OCI-LY1 (cell line): ENCODE results near the gene CAMTA1.

Experiments used
- H2AFZ ChIP-seq: fragments of 200-600 bp; sonication (generic), shearing (Covaris generic); 2 replicates; pipeline ENCODE4 v1.6.0; 2014; ENCODE audit warnings: antibody characterized with exemption, mild to moderate bottlenecking, low read length
- H3F3A ChIP-seq: fragments of 200-600 bp; sonication (generic), shearing (Covaris generic); 2 replicates; pipeline ENCODE4 v1.6.0; 2014; ENCODE audit warnings: mild to moderate bottlenecking, antibody characterized with exemption, low read length, moderate library complexity; ENCODE audit not compliant: insufficient read depth
- H3K27ac ChIP-seq: fragments of 200-600 bp; sonication (generic); 2 replicates; pipeline ENCODE4 v1.5.1; 2014; ENCODE audit warnings: low read length, mixed run types, mild to moderate bottlenecking, low read depth; ENCODE audit not compliant: poor library complexity, severe bottlenecking
- H3K27me3 ChIP-seq: fragments of 200-600 bp; sonication (generic); 2 replicates; pipeline ENCODE4 v1.6.0; 2014; ENCODE audit warnings: antibody characterized with exemption, mild to moderate bottlenecking, low read length, moderate library complexity; ENCODE audit not compliant: insufficient read depth
- H3K36me3 ChIP-seq: fragments of 200-600 bp; sonication (generic); 2 replicates; pipeline ENCODE4 v1.6.1; 2014; ENCODE audit warnings: mild to moderate bottlenecking, antibody characterized with exemption, low read length, moderate library complexity, mixed read lengths; ENCODE audit not compliant: insufficient read depth
- H3K4me1 ChIP-seq: fragments of 200-600 bp; sonication (generic); 2 replicates; pipeline ENCODE4 v1.5.1; 2014; ENCODE audit warnings: mild to moderate bottlenecking, low read length, moderate library complexity; ENCODE audit not compliant: insufficient read depth, severe bottlenecking
- H3K4me2 ChIP-seq: fragments of 200-600 bp; sonication (generic), shearing (Covaris generic); 2 replicates; pipeline ENCODE4 v1.6.1; 2014; ENCODE audit warnings: low read length
- H3K4me3 ChIP-seq: fragments of 200-600 bp; sonication (generic); 2 replicates; pipeline ENCODE4 v1.5.1; 2014; ENCODE audit warnings: low read length, low read depth, mild to moderate bottlenecking, mixed read lengths; ENCODE audit not compliant: poor library complexity, severe bottlenecking
- H3K79me2 ChIP-seq: fragments of 200-600 bp; shearing (Covaris generic); 2 replicates; pipeline ENCODE4 v1.6.1; 2016; ENCODE audit warnings: mixed run types, low read length, mixed read lengths; ENCODE audit not compliant: insufficient read depth
- H3K9ac ChIP-seq: fragments of 200-600 bp; sonication (generic), shearing (Covaris generic); 2 replicates; pipeline ENCODE4 v1.6.1; 2014; ENCODE audit warnings: mild to moderate bottlenecking, low read length, mixed read lengths
- H3K9me2 ChIP-seq: fragments of 200-600 bp; sonication (generic), shearing (Covaris generic); 2 replicates; pipeline ENCODE4 v1.6.1; 2014; ENCODE audit warnings: low read depth, mild to moderate bottlenecking, low read length, mixed read lengths
- H3K9me3 ChIP-seq: fragments of 200-600 bp; shearing (Covaris generic); 2 replicates; pipeline ENCODE4 v1.6.1; 2014; ENCODE audit warnings: low read length, mixed read lengths
- H4K20me1 ChIP-seq: fragments of 200-600 bp; sonication (generic), shearing (Covaris generic); 2 replicates; pipeline ENCODE4 v1.6.0; 2016; ENCODE audit warnings: mild to moderate bottlenecking, low read length; ENCODE audit not compliant: insufficient read depth
- CTCF ChIP-seq: fragments of 200-600 bp; sonication (generic), shearing (Covaris generic); IDR thresholded peaks from 2 replicates; pipeline ENCODE4 v1.5.1; 2017; ENCODE audit warnings: mild to moderate bottlenecking, antibody characterized with exemption, low read length, moderate library complexity, mixed read lengths
- EZH2 ChIP-seq: fragments of 200-600 bp; sonication (generic), shearing (Covaris generic); IDR thresholded peaks from 2 replicates; pipeline ENCODE4 v1.8.0; 2017; ENCODE audit warnings: borderline replicate concordance, mixed run types, mild to moderate bottlenecking, antibody characterized with exemption, low read length, moderate library complexity, mixed read lengths

CAMTA1 gene

GRCh38 chr1:6914706-6915105 is 129.5 kb downstream of the CAMTA1 start:
- Histone ChIP-seq H3K27me3 (no peaks in the 10 kb centered on the region; the same call in 1 of the 2 replicates), H3K27ac (no peak overlapping the region), H3K9me3 (no peaks in the 10 kb centered on the region), H3K4me3 (no peak overlapping the region), H3K4me2 (no peak overlapping the region), H2AFZ (no peak overlapping the region), H3K9me2 (no peaks in the 10 kb centered on the region), H3K79me2 (no peaks in the 10 kb centered on the region), H3K36me3 (no peaks in the 10 kb centered on the region), H3F3A (no peaks in the 10 kb centered on the region), H3K9ac (no peak overlapping the region), H4K20me1 (no peaks in the 10 kb centered on the region), H3K4me1 (no peaks in the 10 kb centered on the region)
- no peak for TF ChIP-seq EZH2
- no peak for TF ChIP-seq CTCF

- H4K20me1 ChIP-seq: no peaks in the 10 kb centered on the region
- H3K4me1 ChIP-seq: no peaks in the 10 kb centered on the region
- no peak overlapping the region for H3K4me2 ChIP-seq
- H3K9ac ChIP-seq: no peak overlapping the region
- no peaks in the 10 kb centered on the region for H3K9me2 ChIP-seq
- H3K36me3 ChIP-seq: no peaks in the 10 kb centered on the region
- no peaks in the 10 kb centered on the region for H3F3A ChIP-seq
- TF ChIP-seq CTCF (no peak), EZH2 (no peak)
- H3K27ac ChIP-seq: no peak overlapping the region
- no peaks in the 10 kb centered on the region for H3K9me3 ChIP-seq
- no peak overlapping the region for H3K4me3 ChIP-seq
- H3K27me3 ChIP-seq: no peaks in the 10 kb centered on the region; the same call in 1 of the 2 replicates
- H2AFZ ChIP-seq: no peak overlapping the region
- H3K79me2 ChIP-seq: no peaks in the 10 kb centered on the region
These were observed 130.8 kb downstream of the CAMTA1 start for GRCh38 chr1:6915999-6916565.

GRCh38 chr1:6917067-6917466 is 131.8 kb downstream of the CAMTA1 start:
- no peaks in the 10 kb centered on the region for H3K36me3 ChIP-seq
- H3K9me3 ChIP-seq: no peaks in the 10 kb centered on the region
- no peaks in the 10 kb centered on the region for H4K20me1 ChIP-seq
- no peaks in the 10 kb centered on the region for H3K79me2 ChIP-seq
- no peak overlapping the region for H3K4me2 ChIP-seq
- no peak for TF ChIP-seq EZH2
- H3F3A ChIP-seq: no peaks in the 10 kb centered on the region
- H3K9me2 ChIP-seq: no peaks in the 10 kb centered on the region
- H3K4me1 ChIP-seq: no peaks in the 10 kb centered on the region
- H3K27ac ChIP-seq: no peak overlapping the region
- H3K9ac ChIP-seq: no peak overlapping the region
- H2AFZ ChIP-seq: no peak overlapping the region
- no peak overlapping the region for H3K4me3 ChIP-seq
- no peaks in the 10 kb centered on the region; the same call in 1 of the 2 replicates for H3K27me3 ChIP-seq
